Spleen (tissue), 7 donors: ENCODE data around the gene CCDC59.

Experiments
- POLR2A ChIP-seq, 3 donors: fragments of 450-650 bp; IDR thresholded peaks; one replicate each; pipeline ENCODE4 v1.5.1; 2017; ENCODE audit warnings: antibody characterized with exemption in 3 of 3, mild to moderate bottlenecking in 1 of 3
- POLR2AphosphoS5 ChIP-seq, 3 donors: sonication (generic); formaldehyde crosslinking; IDR thresholded peaks; one replicate each; pipeline ENCODE4 v1.5.1; 2017; ENCODE audit warnings: antibody characterized with exemption in 3 of 3
- TF ChIP-seq, protein P1 (sequence below), 11 experiments: fragments of 200-600 bp in 7 of 11; fragments of 450-650 bp in 4 of 11; sonication (generic) in 4 of 11; IDR thresholded peaks in 8 of 11; conservative IDR thresholded peaks in 3 of 11; 1 replicate in 7 of 11; 2 replicates in 4 of 11; pipeline versions ENCODE4 v1.4.0 to v1.8.0; 2016 to 2021; ENCODE audit warnings: antibody characterized with exemption in 11 of 11, inconsistent platforms in 4 of 11, mild to moderate bottlenecking in 1 of 11
- donor health status: DM: no; HTN: no; CAD: no; lungs with moderate emphysema.
- donor health status: DM: no; HTN: no; CAD: no.
- donor health status: DM: no; HTN: no; CAD: no.

DNA sequence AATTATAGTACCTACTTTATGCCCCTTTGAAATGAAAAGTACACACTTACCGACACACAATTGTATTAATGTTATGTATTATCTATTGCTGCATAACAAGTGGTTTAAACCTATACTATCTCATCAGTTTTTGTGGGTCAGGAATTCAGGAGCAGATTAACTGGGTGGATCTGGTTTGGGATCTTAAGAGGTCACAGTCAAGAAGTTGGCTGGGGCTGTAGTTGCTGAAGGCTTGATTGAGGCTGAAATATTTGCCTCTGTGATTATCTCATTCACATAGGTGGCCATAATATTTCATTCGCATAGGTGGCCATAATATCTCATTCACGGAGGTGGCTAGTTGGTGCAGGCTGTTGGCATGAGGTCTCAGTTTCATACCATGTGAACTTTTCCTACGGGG is 5.8 kb upstream of the CCDC59 start:
- TF ChIP-seq, protein P1, sequence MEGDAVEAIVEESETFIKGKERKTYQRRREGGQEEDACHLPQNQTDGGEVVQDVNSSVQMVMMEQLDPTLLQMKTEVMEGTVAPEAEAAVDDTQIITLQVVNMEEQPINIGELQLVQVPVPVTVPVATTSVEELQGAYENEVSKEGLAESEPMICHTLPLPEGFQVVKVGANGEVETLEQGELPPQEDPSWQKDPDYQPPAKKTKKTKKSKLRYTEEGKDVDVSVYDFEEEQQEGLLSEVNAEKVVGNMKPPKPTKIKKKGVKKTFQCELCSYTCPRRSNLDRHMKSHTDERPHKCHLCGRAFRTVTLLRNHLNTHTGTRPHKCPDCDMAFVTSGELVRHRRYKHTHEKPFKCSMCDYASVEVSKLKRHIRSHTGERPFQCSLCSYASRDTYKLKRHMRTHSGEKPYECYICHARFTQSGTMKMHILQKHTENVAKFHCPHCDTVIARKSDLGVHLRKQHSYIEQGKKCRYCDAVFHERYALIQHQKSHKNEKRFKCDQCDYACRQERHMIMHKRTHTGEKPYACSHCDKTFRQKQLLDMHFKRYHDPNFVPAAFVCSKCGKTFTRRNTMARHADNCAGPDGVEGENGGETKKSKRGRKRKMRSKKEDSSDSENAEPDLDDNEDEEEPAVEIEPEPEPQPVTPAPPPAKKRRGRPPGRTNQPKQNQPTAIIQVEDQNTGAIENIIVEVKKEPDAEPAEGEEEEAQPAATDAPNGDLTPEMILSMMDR (IDR thresholded peaks at IDR 0.05 in 8 of 11, conservative IDR thresholded peaks at IDR 0.05 in 3 of 11), result no peak
- TF ChIP-seq POLR2A (IDR thresholded peaks at IDR 0.05) (no peak), POLR2AphosphoS5 (IDR thresholded peaks at IDR 0.05) (no peak)
